Chondrocyte (in vitro differentiated cells): ENCODE results near the gene PER3. TPM values are rescaled to one million over a fixed set of nuclear protein-coding genes. Genes with fewer than 3 reads are reported as not detected.

ENCODE experiments used
- DNase-seq: peaks from one replicate; pipeline ENCODE4 v3.0.0; 2021; ENCODE audit warnings: mixed read lengths, low spot score
- H3K27ac Mint-ChIP-seq: one replicate; pipeline ENCODE4 v1.8.0; 2021; ENCODE audit warnings: mild to moderate bottlenecking, moderate library complexity, mixed read lengths; ENCODE audit not compliant: unreplicated experiment
- H3K27me3 Mint-ChIP-seq: 2 replicates; pipeline ENCODE4 v1.8.0; 2021; ENCODE audit warnings: low read depth, mixed read lengths
- H3K36me3 Mint-ChIP-seq: 2 replicates; pipeline ENCODE4 v1.8.0; 2021; ENCODE audit warnings: low read depth, mixed read lengths
- H3K4me1 Mint-ChIP-seq: 2 replicates; pipeline ENCODE4 v1.8.0; 2021; ENCODE audit warnings: low read depth, mild to moderate bottlenecking, mixed read lengths
- H3K4me3 Mint-ChIP-seq: one replicate; pipeline ENCODE4 v1.8.0; 2021; ENCODE audit warnings: mild to moderate bottlenecking, moderate library complexity, mixed read lengths; ENCODE audit not compliant: unreplicated experiment
- H3K9me3 Mint-ChIP-seq: 2 replicates; pipeline ENCODE4 v1.8.0; 2021; ENCODE audit warnings: low read depth, mixed read lengths
- long read RNA-seq: library from polyadenylated mRNA; stranded (forward); transcript quantifications from one replicate; pipeline ENCODE4 v2.0.0, GENCODE V29; 2021
- total RNA-seq: library from RNA; stranded (reverse); gene quantifications from 3 replicates; pipeline ENCODE4 v1.2.1, GENCODE V29; 2021
- TF ChIP-seq, protein P1 (sequence below): fragments of 200-600 bp; sonication (generic); IDR thresholded peaks from 2 replicates; pipeline ENCODE4 v1.5.0; 2021; ENCODE audit warnings: antibody characterized with exemption, mild to moderate bottlenecking, moderate library complexity

PER3 gene
- total RNA-seq = 4.1 to 6.0 TPM (median 4.2 TPM) in 3 replicates
- long read RNA-seq, partial matches to known transcripts = 0 of 2 reads
- long read RNA-seq, other reads (novel, unspliced or antisense) = 2 of 2 reads

DNA sequence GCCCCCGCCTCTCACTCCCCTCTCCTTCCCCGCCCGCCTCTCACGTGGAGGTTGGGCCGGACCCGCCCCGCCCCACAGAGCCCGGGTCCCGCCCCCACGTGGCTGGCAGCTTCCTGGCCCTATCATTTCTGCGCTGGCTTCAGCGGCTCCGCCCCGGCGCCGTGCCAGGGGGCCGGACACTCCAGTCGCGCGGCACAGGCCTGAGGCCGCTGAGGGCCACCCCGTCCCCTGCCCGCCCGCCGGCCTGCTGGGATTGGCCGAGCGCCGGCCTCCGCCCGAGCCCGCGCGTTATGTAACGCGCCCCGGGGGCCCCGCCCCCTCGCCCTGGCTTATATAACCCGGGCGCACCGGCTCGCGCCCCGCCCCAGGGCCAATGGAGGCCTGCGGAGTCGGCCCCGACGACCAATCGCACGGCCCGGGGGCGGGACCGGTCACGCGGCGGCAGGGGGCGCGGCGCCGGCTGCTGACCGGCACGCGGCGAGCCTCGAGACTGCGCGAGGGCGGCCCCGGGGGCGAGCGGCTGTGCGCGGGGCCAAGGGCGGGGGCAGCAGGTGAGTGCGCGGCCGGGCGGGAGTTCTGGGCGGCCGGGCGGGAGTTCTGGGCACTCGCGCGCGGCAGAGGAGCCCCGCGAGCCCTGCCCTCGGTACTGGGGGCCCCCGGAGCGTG is at the start of gene PER3:
Gene PER3 (plus strand): TSS at position 466 of the 666 bp plus-strand sequence. CDS start 587 bp downstream, outside the sequence.
- peak; percentile 98 for DNase-seq
- H3K27me3 Mint-ChIP-seq = no peaks in the 10 kb centered on the region
- TF ChIP-seq, protein P1, sequence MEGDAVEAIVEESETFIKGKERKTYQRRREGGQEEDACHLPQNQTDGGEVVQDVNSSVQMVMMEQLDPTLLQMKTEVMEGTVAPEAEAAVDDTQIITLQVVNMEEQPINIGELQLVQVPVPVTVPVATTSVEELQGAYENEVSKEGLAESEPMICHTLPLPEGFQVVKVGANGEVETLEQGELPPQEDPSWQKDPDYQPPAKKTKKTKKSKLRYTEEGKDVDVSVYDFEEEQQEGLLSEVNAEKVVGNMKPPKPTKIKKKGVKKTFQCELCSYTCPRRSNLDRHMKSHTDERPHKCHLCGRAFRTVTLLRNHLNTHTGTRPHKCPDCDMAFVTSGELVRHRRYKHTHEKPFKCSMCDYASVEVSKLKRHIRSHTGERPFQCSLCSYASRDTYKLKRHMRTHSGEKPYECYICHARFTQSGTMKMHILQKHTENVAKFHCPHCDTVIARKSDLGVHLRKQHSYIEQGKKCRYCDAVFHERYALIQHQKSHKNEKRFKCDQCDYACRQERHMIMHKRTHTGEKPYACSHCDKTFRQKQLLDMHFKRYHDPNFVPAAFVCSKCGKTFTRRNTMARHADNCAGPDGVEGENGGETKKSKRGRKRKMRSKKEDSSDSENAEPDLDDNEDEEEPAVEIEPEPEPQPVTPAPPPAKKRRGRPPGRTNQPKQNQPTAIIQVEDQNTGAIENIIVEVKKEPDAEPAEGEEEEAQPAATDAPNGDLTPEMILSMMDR = no peak

DNA sequence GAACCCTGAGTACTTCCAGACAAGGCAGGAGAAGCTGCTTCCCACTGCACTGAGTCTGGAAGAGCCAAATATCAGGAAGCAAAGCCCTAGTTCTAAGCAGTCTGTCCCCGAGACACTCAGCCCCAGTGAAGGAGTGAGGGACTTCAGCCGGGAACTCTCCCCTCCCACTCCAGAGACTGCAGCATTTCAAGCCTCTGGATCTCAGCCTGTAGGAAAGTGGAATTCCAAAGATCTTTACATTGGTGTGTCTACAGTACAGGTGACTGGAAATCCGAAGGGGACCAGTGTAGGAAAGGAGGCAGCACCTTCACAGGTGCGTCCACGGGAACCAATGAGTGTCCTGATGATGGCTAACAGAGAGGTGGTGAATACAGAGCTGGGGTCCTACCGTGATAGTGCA is 46.0 kb upstream of the PER3 start:
- Mint-ChIP-seq H3K4me1 (peaks cover 13% of the 10 kb centered on the region), H3K27ac (no peak overlapping the region), H3K9me3 (no peaks in the 10 kb centered on the region), H3K4me3 (no peak overlapping the region), H3K27me3 (no peaks in the 10 kb centered on the region), H3K36me3 (peaks cover 10% of the 10 kb centered on the region)
- TF ChIP-seq, protein P1 = no peak
- no peak for DNase-seq

More for the DNA sequence above, at the start of gene PER3:
- Mint-ChIP-seq H3K4me3 (peak within 1 kb of the TSS; percentile 76), H3K9me3 (no peaks in the 10 kb centered on the region), H3K27ac (peak within 1 kb of the TSS; percentile 90), H3K4me1 (peaks cover 12% of the 10 kb centered on the region), H3K36me3 (peaks cover 4% of the 10 kb centered on the region)

DNA sequence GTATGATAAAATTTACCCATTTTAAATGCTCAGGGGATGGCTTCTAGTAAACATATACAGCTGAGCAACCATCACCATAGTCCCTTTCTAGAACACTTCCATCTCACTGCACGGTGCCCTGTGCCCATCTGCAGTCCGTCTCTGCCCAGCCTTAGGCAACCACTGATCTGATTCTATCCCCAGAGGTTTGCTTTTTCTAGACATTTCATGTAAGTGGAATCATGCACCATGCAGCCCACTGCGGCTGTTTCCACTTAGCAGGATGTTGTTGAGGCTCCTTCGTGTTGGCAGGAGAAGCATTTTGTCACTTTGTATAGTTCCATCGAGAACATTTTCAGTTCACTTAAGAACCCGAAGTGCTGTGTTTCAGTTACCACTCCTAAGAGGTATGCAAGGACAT is 40.7 kb upstream of the PER3 start:
- Mint-ChIP-seq H3K4me3 (no peak overlapping the region), H3K36me3 (peaks cover 6% of the 10 kb centered on the region), H3K4me1 (no peaks in the 10 kb centered on the region), H3K27ac (no peak overlapping the region), H3K9me3 (no peaks in the 10 kb centered on the region), H3K27me3 (no peaks in the 10 kb centered on the region)
- DNase-seq = no peak
- TF ChIP-seq, protein P1 = no peak

DNA sequence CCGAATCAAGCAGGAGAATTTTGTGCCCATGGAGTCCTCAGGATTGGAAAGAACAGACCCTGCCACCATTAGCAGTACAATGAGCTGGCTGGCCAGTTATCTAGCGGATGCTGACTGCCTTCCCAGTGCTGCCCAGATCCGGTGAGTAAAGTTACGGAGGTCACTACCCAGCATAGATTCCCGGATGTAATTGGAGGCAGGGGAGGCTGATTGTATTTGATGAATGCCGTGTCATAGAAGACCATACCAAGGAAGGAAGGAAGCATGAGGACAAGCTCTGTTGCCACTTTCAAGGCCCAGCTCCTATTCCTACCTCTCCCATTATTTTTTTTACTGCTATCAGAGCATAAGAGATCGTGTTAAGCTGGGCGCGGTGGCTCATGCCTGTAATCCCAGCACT is 39.2 kb upstream of the PER3 start:
- Mint-ChIP-seq H3K27me3 (no peaks in the 10 kb centered on the region), H3K27ac (no peak overlapping the region), H3K9me3 (no peaks in the 10 kb centered on the region), H3K36me3 (no peaks in the 10 kb centered on the region), H3K4me3 (no peak overlapping the region), H3K4me1 (no peaks in the 10 kb centered on the region)
- TF ChIP-seq, protein P1 = no peak
- no peak for DNase-seq

DNA sequence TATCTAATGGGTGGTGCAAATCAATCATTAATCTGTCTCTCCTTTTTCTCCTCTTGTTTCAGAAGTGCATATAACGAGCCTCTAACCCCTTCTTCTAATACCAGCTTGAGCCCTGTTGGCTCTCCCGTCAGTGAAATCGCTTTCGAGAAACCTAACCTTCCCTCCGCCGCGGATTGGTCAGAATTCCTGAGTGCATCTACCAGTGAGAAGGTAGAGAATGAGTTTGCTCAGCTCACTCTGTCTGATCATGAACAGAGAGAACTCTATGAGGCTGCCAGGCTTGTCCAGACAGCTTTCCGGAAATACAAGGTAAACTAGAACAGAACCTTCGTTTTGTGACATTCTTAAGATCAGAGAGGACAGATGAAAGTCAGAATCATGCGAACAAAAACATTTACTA is 38.3 kb upstream of the PER3 start:
- no peaks in the 10 kb centered on the region for H3K36me3 Mint-ChIP-seq

More for the DNA sequence above, 38.3 kb upstream of the PER3 start:
- no peak for DNase-seq
- Mint-ChIP-seq H3K27ac (no peak overlapping the region), H3K4me3 (no peak overlapping the region), H3K9me3 (no peaks in the 10 kb centered on the region), H3K27me3 (no peaks in the 10 kb centered on the region), H3K4me1 (no peaks in the 10 kb centered on the region)
- TF ChIP-seq, protein P1 = no peak
